ENCODE data around the gene ITGA5.

The ITGA5 gene

DNA sequence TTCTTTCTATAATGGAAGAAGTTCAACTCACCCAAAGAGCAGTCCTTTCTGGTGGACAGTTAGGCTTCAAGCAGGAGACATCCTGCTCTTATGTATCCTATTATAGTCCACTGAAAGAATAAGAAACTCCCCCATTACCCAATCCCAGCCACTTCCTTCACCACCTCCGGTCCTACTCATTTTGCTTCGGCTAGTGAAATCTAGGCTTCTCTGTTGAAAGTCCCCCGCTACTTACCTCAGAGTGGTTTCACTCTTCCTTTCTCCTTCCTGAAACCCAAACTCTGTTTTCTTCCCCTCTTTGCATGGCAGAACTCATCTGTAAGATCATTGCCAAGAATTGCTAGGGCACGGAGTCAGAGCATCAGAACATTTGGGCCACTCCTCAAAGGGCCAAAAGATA lies 54.7 kb downstream of the ITGA5 start, which contains the start of gene GPR84:
Gene GPR84, minus strand, starts transcription at position 74 of the 400 bp plus-strand sequence. CDS start 635 bp downstream, outside the sequence.
- TF ChIP-seq, protein P1, sequence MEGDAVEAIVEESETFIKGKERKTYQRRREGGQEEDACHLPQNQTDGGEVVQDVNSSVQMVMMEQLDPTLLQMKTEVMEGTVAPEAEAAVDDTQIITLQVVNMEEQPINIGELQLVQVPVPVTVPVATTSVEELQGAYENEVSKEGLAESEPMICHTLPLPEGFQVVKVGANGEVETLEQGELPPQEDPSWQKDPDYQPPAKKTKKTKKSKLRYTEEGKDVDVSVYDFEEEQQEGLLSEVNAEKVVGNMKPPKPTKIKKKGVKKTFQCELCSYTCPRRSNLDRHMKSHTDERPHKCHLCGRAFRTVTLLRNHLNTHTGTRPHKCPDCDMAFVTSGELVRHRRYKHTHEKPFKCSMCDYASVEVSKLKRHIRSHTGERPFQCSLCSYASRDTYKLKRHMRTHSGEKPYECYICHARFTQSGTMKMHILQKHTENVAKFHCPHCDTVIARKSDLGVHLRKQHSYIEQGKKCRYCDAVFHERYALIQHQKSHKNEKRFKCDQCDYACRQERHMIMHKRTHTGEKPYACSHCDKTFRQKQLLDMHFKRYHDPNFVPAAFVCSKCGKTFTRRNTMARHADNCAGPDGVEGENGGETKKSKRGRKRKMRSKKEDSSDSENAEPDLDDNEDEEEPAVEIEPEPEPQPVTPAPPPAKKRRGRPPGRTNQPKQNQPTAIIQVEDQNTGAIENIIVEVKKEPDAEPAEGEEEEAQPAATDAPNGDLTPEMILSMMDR (IDR thresholded peaks at IDR 0.05), result no peak
- peaks cover 92 to 98% of the 10 kb centered on the region in 2 experiments for H3K4me1 ChIP-seq (ENCODE audit: control insufficient read depth in 1 of 2, insufficient read depth in 1 of 2, low read depth in 1 of 2, low read length in 1 of 2)
- no peaks in the 10 kb centered on the region for H3K27me3 ChIP-seq
- peak within 1 kb of the TSS; percentile 53 to 54 for H3K4me3 ChIP-seq (ENCODE audit: low read depth in 1 of 2, low read length in 1 of 2)
- H3K9me3 ChIP-seq, result no peaks in the 10 kb centered on the region
- no peaks in the 10 kb centered on the region for H3K36me3 ChIP-seq
- peak within 1 kb of the TSS; percentile 80 for H3K27ac ChIP-seq

DNA sequence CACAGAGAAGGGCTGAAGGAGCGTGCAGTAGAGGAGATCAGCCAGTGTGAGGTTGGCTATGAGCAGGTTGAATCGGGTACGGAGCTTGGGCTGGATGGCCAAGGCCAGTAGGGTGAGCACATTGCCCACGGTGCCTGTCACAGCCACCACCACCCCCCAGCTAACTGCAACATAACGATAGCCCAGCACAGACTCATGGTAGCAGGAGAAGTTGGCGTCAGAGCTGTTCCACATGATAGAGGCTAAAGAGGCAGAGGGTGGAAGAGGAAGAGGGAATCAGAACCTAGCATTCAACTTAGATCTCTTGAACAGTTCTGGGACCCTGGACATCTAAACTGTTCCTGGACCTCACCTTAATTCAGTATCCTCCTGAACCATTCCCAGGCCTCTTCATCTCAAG lies 55.4 kb downstream of the ITGA5 start:
- TF ChIP-seq, protein P1 (IDR thresholded peaks at IDR 0.05), result no peak
- Histone ChIP-seq H3K27ac (peak overlapping the region; percentile 80), H3K36me3 (peaks cover 4% of the 10 kb centered on the region), H3K4me1 (ENCODE audit: control insufficient read depth in 1 of 2, insufficient read depth in 1 of 2, low read depth in 1 of 2, low read length in 1 of 2) (peaks cover 89 to 95% of the 10 kb centered on the region in 2 experiments), H3K27me3 (no peaks in the 10 kb centered on the region), H3K4me3 (ENCODE audit: low read depth in 1 of 2, low read length in 1 of 2) (peak overlapping the region; percentile 53 to 54), H3K9me3 (no peaks in the 10 kb centered on the region)

GRCh38 chr12:54363047-54363446 lies 56.0 kb downstream of the ITGA5 start:
- TF ChIP-seq, protein P1 (IDR thresholded peaks at IDR 0.05), result no peak
- Histone ChIP-seq H3K4me3 (ENCODE audit: low read depth in 1 of 2, low read length in 1 of 2) (peak overlapping the region; percentile 53 to 54), H3K27ac (peak overlapping the region; percentile 80), H3K4me1 (ENCODE audit: control insufficient read depth in 1 of 2, insufficient read depth in 1 of 2, low read depth in 1 of 2, low read length in 1 of 2) (peaks cover 89 to 95% of the 10 kb centered on the region in 2 experiments), H3K27me3 (peaks cover 6% of the 10 kb centered on the region), H3K36me3 (peaks cover 4% of the 10 kb centered on the region), H3K9me3 (no peaks in the 10 kb centered on the region)

DNA sequence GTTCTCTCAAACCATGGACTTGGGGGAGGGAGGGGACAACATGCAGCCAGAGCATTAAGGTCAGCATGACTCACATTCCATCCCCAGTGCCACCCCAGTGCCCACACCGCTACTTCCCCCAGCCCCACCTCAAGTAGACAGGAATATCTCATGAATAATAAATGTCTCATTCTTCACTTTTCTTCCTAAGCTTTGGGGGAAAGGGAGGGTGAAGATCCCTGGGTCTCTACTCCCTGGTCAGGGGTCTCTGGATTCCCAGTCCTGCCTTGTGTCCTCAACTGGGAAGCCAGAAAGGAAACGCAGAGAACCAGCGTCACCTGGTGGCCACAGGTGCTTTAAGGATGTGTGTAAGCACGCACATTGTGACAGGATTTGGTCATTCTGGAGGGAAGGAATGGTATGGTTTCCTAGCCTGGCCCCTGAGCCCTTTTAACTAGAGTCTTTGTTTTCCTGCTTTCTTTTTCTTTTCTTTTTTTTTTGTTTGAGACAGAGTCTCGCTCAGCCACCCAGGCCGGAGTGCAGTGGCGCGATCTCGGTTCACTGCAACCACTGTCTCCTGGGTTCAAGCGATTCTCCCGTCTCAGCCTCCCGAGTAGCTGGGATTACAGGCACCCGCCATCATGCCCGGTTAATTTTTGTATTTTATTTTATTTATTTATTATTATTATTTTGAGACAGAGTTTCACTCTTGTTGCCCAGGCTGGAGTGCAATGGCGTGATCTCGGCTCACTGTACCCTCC lies 58.2 kb downstream of the ITGA5 start:
- Histone ChIP-seq H3K27me3 (peaks cover 17% of the 10 kb centered on the region), H3K9me3 (no peaks in the 10 kb centered on the region), H3K4me3 (ENCODE audit: low read depth in 1 of 2, low read length in 1 of 2) (peak overlapping the region; percentile 75 to 83), H3K36me3 (peaks cover 10% of the 10 kb centered on the region), H3K27ac (peak overlapping the region; percentile 83), H3K4me1 (ENCODE audit: control insufficient read depth in 1 of 2, insufficient read depth in 1 of 2, low read depth in 1 of 2, low read length in 1 of 2) (peaks cover 77 to 78% of the 10 kb centered on the region in 2 experiments)
- TF ChIP-seq, protein P1 (IDR thresholded peaks at IDR 0.05), result peak; percentile 73

- TF ChIP-seq, protein P1 (IDR thresholded peaks at IDR 0.05), result no peak
- Histone ChIP-seq H3K4me3 (ENCODE audit: low read depth in 1 of 2, low read length in 1 of 2) (peak overlapping the region; percentile 75 to 83), H3K36me3 (peaks cover 18% of the 10 kb centered on the region), H3K27me3 (peaks cover 17% of the 10 kb centered on the region), H3K9me3 (no peaks in the 10 kb centered on the region), H3K27ac (peak overlapping the region; percentile 83), H3K4me1 (ENCODE audit: control insufficient read depth in 1 of 2, insufficient read depth in 1 of 2, low read depth in 1 of 2, low read length in 1 of 2) (peaks cover 66 to 67% of the 10 kb centered on the region in 2 experiments)
These were observed 59.2 kb downstream of the ITGA5 start for GRCh38 chr12:54359762-54360351.
